ENCODE data around the gene GPR3. TPM values are rescaled to one million over a fixed set of nuclear protein-coding genes. Genes with fewer than 3 reads are reported as not detected.

The GPR3 gene
- total RNA-seq, 2 experiments from 2014 or later = 0.47 to 0.66 TPM

- CTCF ChIA-PET = interaction anchor here (0.6 to 7.4 kb wide), 36 partner anchors 9 to 351 kb away, joined by 3 to 266 read pairs (median 6); partner anchors contain the start of genes AHDC1, CD164L2, FAM76A and MAP3K6
- POLR2A ChIA-PET = interaction anchor here (0.6 to 1.5 kb wide), 4 partner anchors 39 to 254 kb away, joined by 3 to 6 read pairs (median 4); no protein-coding TSS in a partner anchor
- DNase-seq (peak; percentile 87), ATAC-seq (peak; percentile 45)
- Mint-ChIP-seq H3K4me1 (ENCODE audit: low read depth) (peaks cover 23% of the 10 kb centered on the region), H3K4me3 (no peak overlapping the region), H3K27me3 (ENCODE audit: low read depth) (peaks cover 4% of the 10 kb centered on the region), H3K9me3 (ENCODE audit: insufficient read depth) (no peaks in the 10 kb centered on the region), H3K27ac (no peak overlapping the region), H3K36me3 (ENCODE audit: low read depth) (no peaks in the 10 kb centered on the region)
These were observed 3.2 kb downstream of the GPR3 start for GRCh38 chr1:27395441-27396195.

- no peak for DNase-seq
- Mint-ChIP-seq H3K36me3 (ENCODE audit: low read depth) (no peaks in the 10 kb centered on the region), H3K27me3 (ENCODE audit: low read depth) (no peaks in the 10 kb centered on the region), H3K27ac (no peak overlapping the region), H3K4me1 (ENCODE audit: low read depth) (peaks cover 15% of the 10 kb centered on the region), H3K9me3 (ENCODE audit: insufficient read depth) (no peaks in the 10 kb centered on the region), H3K4me3 (no peak overlapping the region)
- ATAC-seq = no peak
- CTCF ChIA-PET = interaction anchor here (0.7 to 7.4 kb wide), 13 partner anchors 9 to 352 kb away, joined by 3 to 266 read pairs (median 5); no protein-coding TSS in a partner anchor
- POLR2A ChIA-PET = interaction anchor here (1.4 kb wide), 1 partner anchor 55 kb away, joined by 4 read pairs; the partner anchor contains the start of gene SYTL1
These were observed 4.7 kb downstream of the GPR3 start for GRCh38 chr1:27397110-27397509.

DNA sequence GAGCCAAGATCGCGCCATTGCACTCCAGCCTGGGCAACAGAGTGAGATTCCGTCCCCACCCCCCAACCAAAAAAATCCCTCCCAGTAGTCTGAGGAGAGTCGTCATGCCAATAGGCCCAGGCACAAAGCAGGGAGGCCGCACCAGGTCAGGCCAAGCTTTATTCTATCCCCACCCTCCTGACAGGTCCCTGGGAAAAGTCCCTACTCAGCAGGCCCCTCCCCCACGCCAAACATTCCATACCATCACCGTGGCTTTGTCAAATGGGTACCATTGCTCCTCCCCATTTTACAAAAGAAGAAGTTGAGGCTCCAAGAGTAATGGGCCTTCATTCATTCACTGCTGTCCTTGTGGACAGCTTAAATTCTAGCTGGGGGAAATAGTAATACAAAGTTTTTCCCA lies 5.3 kb downstream of the GPR3 start:
- DNase-seq (no peak), ATAC-seq (no peak)
- ChIA-PET POLR2A (interaction anchor here (0.8 to 1.4 kb wide), 2 partner anchors 56 to 210 kb away, joined by 3 to 4 read pairs; partner anchors contain the start of gene SYTL1), CTCF (interaction anchor here (0.7 to 7.4 kb wide), 12 partner anchors 10 to 265 kb away, joined by 3 to 266 read pairs (median 6); no protein-coding TSS in a partner anchor)
- peaks cover 17% of the 10 kb centered on the region for H3K4me1 Mint-ChIP-seq (ENCODE audit: low read depth)
- H3K27ac Mint-ChIP-seq = no peak overlapping the region
- H3K36me3 Mint-ChIP-seq (ENCODE audit: low read depth) = no peaks in the 10 kb centered on the region
- no peak overlapping the region for H3K4me3 Mint-ChIP-seq
- no peaks in the 10 kb centered on the region for H3K27me3 Mint-ChIP-seq (ENCODE audit: low read depth)
- no peaks in the 10 kb centered on the region for H3K9me3 Mint-ChIP-seq (ENCODE audit: insufficient read depth)

- POLR2A ChIA-PET = interaction anchor here (0.8 kb wide), 1 partner anchor 209 kb away, joined by 3 read pairs; no protein-coding TSS in a partner anchor
- DNase-seq = no peak
- Mint-ChIP-seq H3K4me3 (no peak overlapping the region), H3K4me1 (ENCODE audit: low read depth) (peaks cover 19% of the 10 kb centered on the region), H3K27me3 (ENCODE audit: low read depth) (no peaks in the 10 kb centered on the region), H3K27ac (no peak overlapping the region), H3K9me3 (ENCODE audit: insufficient read depth) (no peaks in the 10 kb centered on the region), H3K36me3 (ENCODE audit: low read depth) (no peaks in the 10 kb centered on the region)
- ATAC-seq = no peak
- CTCF ChIA-PET = interaction anchor here (0.5 to 7.4 kb wide), 9 partner anchors 11 to 264 kb away, joined by 3 to 266 read pairs (median 6); partner anchors contain the start of gene MAP3K6
These were observed 6.2 kb downstream of the GPR3 start for GRCh38 chr1:27398405-27399149.

GRCh38 chr1:27399251-27400025 lies 7.0 kb downstream of the GPR3 start:
- ChIA-PET POLR2A (no interaction called here), CTCF (interaction anchor here (1.1 to 7.4 kb wide), 5 partner anchors 33 to 207 kb away, joined by 3 to 266 read pairs (median 7); partner anchors contain the start of gene MAP3K6)
- ATAC-seq (no peak), DNase-seq (no peak)
- H3K9me3 Mint-ChIP-seq (ENCODE audit: insufficient read depth) = no peaks in the 10 kb centered on the region
- no peaks in the 10 kb centered on the region for H3K27me3 Mint-ChIP-seq (ENCODE audit: low read depth)
- peaks cover 4% of the 10 kb centered on the region for H3K36me3 Mint-ChIP-seq (ENCODE audit: low read depth)
- peaks cover 27% of the 10 kb centered on the region for H3K4me1 Mint-ChIP-seq (ENCODE audit: low read depth)
- H3K4me3 Mint-ChIP-seq = no peak overlapping the region
- H3K27ac Mint-ChIP-seq = no peak overlapping the region

GRCh38 chr1:27400082-27400962 lies 7.9 kb downstream of the GPR3 start:
- DNase-seq (no peak), ATAC-seq (no peak)
- ChIA-PET CTCF (interaction anchor here (1.0 to 7.4 kb wide), 4 partner anchors 43 to 207 kb away, joined by 5 to 266 read pairs (median 46); no protein-coding TSS in a partner anchor), POLR2A (no interaction called here)
- H3K4me1 Mint-ChIP-seq (ENCODE audit: low read depth) = peaks cover 25% of the 10 kb centered on the region
- no peaks in the 10 kb centered on the region for H3K9me3 Mint-ChIP-seq (ENCODE audit: insufficient read depth)
- H3K36me3 Mint-ChIP-seq (ENCODE audit: low read depth) = peaks cover 4% of the 10 kb centered on the region
- H3K4me3 Mint-ChIP-seq = no peak overlapping the region
- H3K27ac Mint-ChIP-seq = no peak overlapping the region
- H3K27me3 Mint-ChIP-seq (ENCODE audit: low read depth) = no peaks in the 10 kb centered on the region

DNA sequence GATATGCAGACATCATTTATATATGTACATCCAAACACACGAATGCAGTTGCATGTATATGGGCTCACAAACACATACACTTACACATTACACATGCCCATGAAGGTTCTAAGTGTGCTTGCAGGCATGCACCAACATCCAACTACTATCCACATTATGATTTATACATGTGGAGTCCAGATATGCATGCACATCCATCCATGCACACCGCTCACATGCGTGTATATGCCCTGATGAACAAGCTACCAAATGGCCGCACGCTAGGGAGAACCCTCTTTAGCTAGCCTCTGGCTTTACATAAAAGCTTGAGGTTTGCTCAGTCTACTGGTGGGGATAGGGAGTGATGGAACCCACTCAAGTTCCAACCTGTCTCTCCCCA lies 8.5 kb downstream of the GPR3 start:
- Mint-ChIP-seq H3K4me1 (ENCODE audit: low read depth) (peaks cover 22% of the 10 kb centered on the region), H3K27ac (no peak overlapping the region)

DNA sequence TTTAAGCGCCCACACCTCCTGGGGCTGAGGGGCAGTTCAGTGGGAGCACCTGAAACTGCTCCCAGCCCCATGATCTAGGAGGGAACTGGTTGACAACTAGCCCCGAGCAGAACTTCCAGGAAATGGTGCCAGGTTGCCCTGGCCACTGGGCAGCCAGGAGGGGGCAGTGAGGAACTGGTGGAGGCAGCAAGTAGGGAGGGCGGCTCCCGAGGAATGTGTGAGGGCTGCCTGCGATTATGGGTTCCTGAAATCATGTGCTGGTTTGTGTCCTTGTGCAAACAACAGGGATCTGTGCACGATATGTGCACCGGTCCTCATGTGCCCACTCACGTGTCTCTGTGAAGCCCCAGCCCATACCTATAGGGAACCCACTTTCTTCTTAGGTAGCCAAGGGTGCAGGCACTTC lies 9.9 kb downstream of the GPR3 start:
- H3K4me1 Mint-ChIP-seq (ENCODE audit: low read depth) = peaks cover 23% of the 10 kb centered on the region
- no peak overlapping the region for H3K27ac Mint-ChIP-seq
- no peak overlapping the region for H3K4me3 Mint-ChIP-seq
- no peaks in the 10 kb centered on the region for H3K27me3 Mint-ChIP-seq (ENCODE audit: low read depth)
- no peak for ATAC-seq
- POLR2A ChIA-PET = interaction anchor here (1.0 to 1.9 kb wide), 3 partner anchors 122 to 260 kb away, joined by 3 to 4 read pairs (median 4); no protein-coding TSS in a partner anchor
- H3K36me3 Mint-ChIP-seq (ENCODE audit: low read depth) = peaks cover 13% of the 10 kb centered on the region
- no peaks in the 10 kb centered on the region for H3K9me3 Mint-ChIP-seq (ENCODE audit: insufficient read depth)
- CTCF ChIA-PET = interaction anchor here (0.8 to 5.0 kb wide), 20 partner anchors 12 to 260 kb away, joined by 3 to 44 read pairs (median 5); partner anchors contain the start of gene WASF2
- no peak for DNase-seq

More for the DNA sequence above, 8.5 kb downstream of the GPR3 start:
- Mint-ChIP-seq H3K36me3 (ENCODE audit: low read depth) (peaks cover 4% of the 10 kb centered on the region), H3K4me3 (no peak overlapping the region), H3K9me3 (ENCODE audit: insufficient read depth) (no peaks in the 10 kb centered on the region), H3K27me3 (ENCODE audit: low read depth) (no peaks in the 10 kb centered on the region)
- POLR2A ChIA-PET = no interaction called here
- no peak for DNase-seq
- CTCF ChIA-PET = interaction anchor here (1.0 to 5.0 kb wide), 5 partner anchors 16 to 206 kb away, joined by 4 to 44 read pairs (median 19); no protein-coding TSS in a partner anchor
- no peak for ATAC-seq

GRCh38 chr1:27403065-27403726 lies 10.8 kb downstream of the GPR3 start:
- H3K36me3 Mint-ChIP-seq (ENCODE audit: low read depth) = peaks cover 21% of the 10 kb centered on the region
- peaks cover 23% of the 10 kb centered on the region for H3K4me1 Mint-ChIP-seq (ENCODE audit: low read depth)
- no peaks in the 10 kb centered on the region for H3K27me3 Mint-ChIP-seq (ENCODE audit: low read depth)
- no peaks in the 10 kb centered on the region for H3K9me3 Mint-ChIP-seq (ENCODE audit: insufficient read depth)
- peak; percentile 46 for DNase-seq
- peak; percentile 61 for ATAC-seq
- CTCF ChIA-PET = interaction anchor here (0.8 to 5.0 kb wide), 26 partner anchors 9 to 260 kb away, joined by 3 to 44 read pairs (median 5); partner anchors contain the start of genes AHDC1 and WASF2
- H3K4me3 Mint-ChIP-seq = no peak overlapping the region
- H3K27ac Mint-ChIP-seq = peak overlapping the region; percentile 84
- POLR2A ChIA-PET = interaction anchor here (0.7 to 1.9 kb wide), 5 partner anchors 60 to 873 kb away, joined by 3 to 4 read pairs (median 3); no protein-coding TSS in a partner anchor

- Mint-ChIP-seq H3K27me3 (ENCODE audit: low read depth) (no peaks in the 10 kb centered on the region), H3K27ac (peak overlapping the region; percentile 84), H3K36me3 (ENCODE audit: low read depth) (peaks cover 22% of the 10 kb centered on the region), H3K9me3 (ENCODE audit: insufficient read depth) (no peaks in the 10 kb centered on the region), H3K4me1 (ENCODE audit: low read depth) (peaks cover 23% of the 10 kb centered on the region), H3K4me3 (no peak overlapping the region)
- ATAC-seq (no peak), DNase-seq (no peak)
- CTCF ChIA-PET = interaction anchor here (0.8 to 5.0 kb wide), 17 partner anchors 9 to 259 kb away, joined by 3 to 44 read pairs (median 5); partner anchors contain the start of gene AHDC1
- POLR2A ChIA-PET = interaction anchor here (0.6 to 1.9 kb wide), 3 partner anchors 61 to 121 kb away, joined by 3 to 4 read pairs (median 3); no protein-coding TSS in a partner anchor
These were observed 11.5 kb downstream of the GPR3 start for GRCh38 chr1:27403931-27404330.
